HG03342 (cell line): ENCODE measurements around the gene COPB1.
"Not testable (repeated sequence)": the region's sequence is repeated elsewhere in the genome, so short reads cannot be mapped to it uniquely, and the experiment has no call there.

ENCODE experiments used
- ATAC-seq: cut with Tn5 transposase; IDR thresholded peaks from one replicate; pipeline ENCODE4 v1.9.1; 2021; ENCODE audit warnings: mild to moderate bottlenecking, moderate library complexity; ENCODE audit not compliant: unreplicated experiment

The COPB1 gene, protein sequence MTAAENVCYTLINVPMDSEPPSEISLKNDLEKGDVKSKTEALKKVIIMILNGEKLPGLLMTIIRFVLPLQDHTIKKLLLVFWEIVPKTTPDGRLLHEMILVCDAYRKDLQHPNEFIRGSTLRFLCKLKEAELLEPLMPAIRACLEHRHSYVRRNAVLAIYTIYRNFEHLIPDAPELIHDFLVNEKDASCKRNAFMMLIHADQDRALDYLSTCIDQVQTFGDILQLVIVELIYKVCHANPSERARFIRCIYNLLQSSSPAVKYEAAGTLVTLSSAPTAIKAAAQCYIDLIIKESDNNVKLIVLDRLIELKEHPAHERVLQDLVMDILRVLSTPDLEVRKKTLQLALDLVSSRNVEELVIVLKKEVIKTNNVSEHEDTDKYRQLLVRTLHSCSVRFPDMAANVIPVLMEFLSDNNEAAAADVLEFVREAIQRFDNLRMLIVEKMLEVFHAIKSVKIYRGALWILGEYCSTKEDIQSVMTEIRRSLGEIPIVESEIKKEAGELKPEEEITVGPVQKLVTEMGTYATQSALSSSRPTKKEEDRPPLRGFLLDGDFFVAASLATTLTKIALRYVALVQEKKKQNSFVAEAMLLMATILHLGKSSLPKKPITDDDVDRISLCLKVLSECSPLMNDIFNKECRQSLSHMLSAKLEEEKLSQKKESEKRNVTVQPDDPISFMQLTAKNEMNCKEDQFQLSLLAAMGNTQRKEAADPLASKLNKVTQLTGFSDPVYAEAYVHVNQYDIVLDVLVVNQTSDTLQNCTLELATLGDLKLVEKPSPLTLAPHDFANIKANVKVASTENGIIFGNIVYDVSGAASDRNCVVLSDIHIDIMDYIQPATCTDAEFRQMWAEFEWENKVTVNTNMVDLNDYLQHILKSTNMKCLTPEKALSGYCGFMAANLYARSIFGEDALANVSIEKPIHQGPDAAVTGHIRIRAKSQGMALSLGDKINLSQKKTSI

GRCh38 chr11:14499560-14500180, at the start of gene COPB1:
COPB1 (minus strand) TSS chr11:14499811; CDS start chr11:14498928, 883 bp downstream.
- peak; percentile 91 for ATAC-seq

GRCh38 chr11:14547440-14547839, 47.8 kb upstream of the COPB1 start:
- no peak for ATAC-seq

DNA sequence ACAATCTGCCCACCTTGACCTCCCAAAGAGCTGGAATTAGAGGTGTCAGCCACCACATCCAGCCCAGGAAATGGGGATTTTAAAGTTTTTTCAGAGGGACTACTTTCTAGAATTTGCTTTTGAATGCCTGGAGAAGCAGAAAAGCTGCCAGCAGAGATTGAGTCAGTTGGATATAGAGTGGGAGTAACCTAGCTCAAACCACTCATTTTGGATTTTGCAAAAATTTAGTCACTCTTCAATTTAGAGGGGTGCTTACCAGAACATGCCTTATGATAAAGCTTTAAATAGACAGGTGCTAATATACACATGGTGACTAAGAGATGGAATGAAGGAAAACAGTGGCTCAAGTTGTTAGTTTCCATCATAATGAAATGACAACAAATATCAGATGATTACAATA, 47.1 kb upstream of the COPB1 start:
- no peak for ATAC-seq

- peak; percentile 89 for ATAC-seq
Observed at GRCh38 chr11:14544611-14545010, 45.0 kb upstream of the COPB1 start.

GRCh38 chr11:14543260-14543659, 43.6 kb upstream of the COPB1 start:
- no peak for ATAC-seq

- ATAC-seq: no peak
Observed at GRCh38 chr11:14542324-14542723, 42.7 kb upstream of the COPB1 start.

DNA sequence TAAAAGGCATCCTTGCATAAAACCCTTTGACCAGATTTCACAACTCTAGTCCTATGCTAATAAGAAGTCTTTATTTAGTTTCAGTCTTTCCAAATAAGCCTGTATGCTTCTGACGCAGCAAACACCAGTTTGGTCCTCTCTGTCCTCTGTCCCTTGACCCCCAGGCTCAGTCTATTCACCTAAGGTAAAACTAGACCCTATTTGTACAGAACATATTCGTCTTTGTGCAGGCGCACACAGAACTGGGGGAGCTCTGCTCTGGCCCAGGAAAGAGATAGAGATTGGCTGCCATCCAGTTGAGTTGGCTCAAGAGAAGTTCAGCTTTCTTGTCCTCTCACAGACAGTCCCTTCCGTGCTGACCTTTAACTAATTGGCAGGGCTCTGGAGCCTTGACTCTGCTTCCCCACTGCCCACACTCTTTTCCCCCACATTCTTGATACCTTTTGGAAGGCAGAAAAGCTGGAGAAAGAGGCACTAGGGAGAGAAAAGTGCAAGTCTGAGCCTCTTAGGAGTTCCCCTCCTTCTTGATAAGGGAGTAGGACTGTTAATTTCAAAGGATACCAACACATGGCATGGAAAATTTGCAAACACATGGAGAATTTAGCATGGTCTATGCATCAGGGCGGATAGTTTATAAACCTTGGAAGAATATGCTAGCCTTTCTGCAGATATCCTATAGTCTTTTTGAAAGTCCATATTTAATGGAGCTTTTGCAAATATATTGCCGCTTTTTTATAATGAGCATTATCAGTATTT, 41.8 kb upstream of the COPB1 start:
- ATAC-seq: no peak

- ATAC-seq: no peak
Observed at GRCh38 chr11:14539982-14540421, 40.4 kb upstream of the COPB1 start.

DNA sequence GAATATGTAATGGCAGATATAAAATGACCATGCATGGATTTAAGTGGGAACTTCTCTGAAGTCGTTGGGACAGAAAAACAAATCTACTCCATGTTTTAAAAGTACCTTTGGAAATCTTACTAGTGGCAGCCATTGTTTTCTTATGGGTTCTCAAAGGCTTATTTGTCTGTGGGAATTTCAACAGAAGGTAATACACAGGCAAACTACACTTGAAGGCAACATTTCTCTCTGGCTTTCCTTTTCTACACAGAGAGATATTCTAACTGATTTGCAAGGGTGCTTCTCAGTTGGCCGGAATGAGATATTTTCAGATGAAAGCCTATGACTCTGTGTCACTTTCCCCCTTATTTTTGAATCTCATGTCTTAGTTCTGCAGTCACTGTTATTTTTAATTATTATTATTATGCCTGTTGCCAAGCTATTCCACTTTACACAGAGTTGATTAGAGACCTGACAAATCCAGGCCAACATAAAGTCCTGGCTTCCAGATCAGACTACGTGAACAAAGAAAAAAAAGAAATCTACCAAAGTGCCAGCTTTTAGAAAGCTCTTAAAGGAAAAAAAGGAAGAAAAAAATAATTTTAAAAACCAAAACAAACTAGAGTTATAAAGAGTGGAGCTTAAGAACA, 39.4 kb upstream of the COPB1 start:
- no peak for ATAC-seq

- no peak for ATAC-seq
Observed at GRCh38 chr11:14538271-14538925, 38.8 kb upstream of the COPB1 start.

GRCh38 chr11:14537134-14537599, 37.6 kb upstream of the COPB1 start:
- ATAC-seq: peak; percentile 74

DNA sequence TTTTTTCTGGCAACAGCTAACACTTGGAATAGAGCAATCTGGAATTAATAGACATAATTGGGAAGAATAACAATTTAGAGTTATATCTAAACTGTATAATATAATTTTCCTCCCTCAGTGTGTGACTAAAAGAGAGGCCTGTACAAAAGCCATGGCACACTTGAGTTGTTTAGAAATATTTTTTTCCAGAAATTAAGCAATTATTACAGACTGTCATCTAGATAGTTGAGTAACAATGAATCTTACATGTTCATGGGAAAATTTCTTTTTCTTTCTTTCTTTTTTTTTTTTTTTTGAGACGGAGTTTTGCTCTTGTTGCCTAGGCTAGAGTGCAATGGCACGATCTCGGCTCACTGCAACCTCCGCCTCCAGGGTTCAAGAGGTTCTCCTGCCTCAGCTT, 35.6 kb upstream of the COPB1 start:
- not testable (repeated sequence) for ATAC-seq

GRCh38 chr11:14529951-14530350, 30.3 kb upstream of the COPB1 start:
- ATAC-seq: no peak

- no peak for ATAC-seq
Observed at GRCh38 chr11:14529321-14529720, 29.7 kb upstream of the COPB1 start.

DNA sequence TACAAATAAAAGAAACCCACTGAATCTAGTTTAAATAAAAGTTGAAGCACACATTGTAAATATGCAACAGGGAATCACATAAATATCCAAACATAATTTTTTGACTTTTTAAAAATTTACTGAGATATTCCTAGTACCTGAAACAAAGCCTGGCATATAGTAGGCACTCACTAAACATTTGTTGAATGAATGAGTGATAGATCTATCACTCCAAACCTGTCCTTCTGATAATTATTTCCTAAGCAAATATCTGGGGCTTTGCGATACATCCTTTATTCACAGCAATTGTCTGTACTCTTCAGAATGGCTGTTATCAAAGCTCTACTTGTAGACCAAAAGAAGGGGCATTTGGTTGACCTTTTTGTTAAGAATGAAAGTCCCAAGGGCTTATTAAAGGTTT, 23.2 kb upstream of the COPB1 start:
- ATAC-seq: no peak

- no peak for ATAC-seq
Observed at GRCh38 chr11:14522245-14522644, 22.6 kb upstream of the COPB1 start.

DNA sequence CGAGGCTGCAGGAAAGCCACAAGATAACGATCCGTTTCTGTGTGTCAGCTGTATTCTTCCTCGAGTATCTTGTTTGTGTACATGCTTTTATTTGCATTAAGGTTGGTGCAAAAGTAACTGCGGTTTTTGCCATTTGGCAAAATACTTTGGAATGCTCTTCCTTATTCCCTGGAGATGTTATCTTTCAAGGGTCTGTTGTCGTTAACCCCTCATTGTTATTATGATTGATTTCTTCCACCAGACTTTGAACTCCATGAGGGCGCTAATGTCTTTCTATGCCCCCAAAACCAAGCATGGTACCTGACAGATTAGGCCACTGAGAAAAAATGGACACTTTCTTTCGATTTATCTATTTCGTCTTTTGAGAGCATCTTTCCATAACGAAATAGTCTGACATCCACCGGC, 21.1 kb upstream of the COPB1 start:
- no peak for ATAC-seq

- peak; percentile 94 for ATAC-seq
Observed at GRCh38 chr11:14519917-14520746, 20.5 kb upstream of the COPB1 start, which contains the start of gene PSMA1. PSMA1 (minus strand) TSS chr11:14520386; CDS start chr11:14520299, 87 bp downstream.

DNA sequence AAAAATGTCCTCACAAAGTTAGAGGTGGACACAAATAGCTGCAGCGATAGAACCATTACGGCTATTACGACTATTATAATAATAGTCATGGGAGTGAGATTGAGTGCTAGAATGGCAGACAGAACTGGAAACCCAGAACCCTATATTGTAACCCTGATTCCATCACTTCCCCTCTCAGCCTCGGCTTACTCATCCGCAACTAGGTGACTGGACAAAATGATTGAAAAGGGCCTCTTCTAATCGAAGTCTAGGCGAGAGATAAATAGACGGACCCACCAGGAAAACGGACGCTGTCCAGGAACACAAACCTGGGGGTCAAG, 19.9 kb upstream of the COPB1 start:
- ATAC-seq: peak; percentile 5
